Fibroblast of lung (primary cell): ENCODE measurements around the gene ZFHX2. TPM values are rescaled to one million over a fixed set of nuclear protein-coding genes. Genes with fewer than 3 reads are reported as not detected.

Source experiments
- DNase-seq, 2 donors: peaks; one replicate each; pipeline versions ENCODE4 v3.0.0 to v3.0.0-alpha.2; 2010; ENCODE audit warnings: low read depth in 2 of 2
- H2AFZ ChIP-seq: 2 replicates; pipeline ENCODE4 v1.5.1; 2012; ENCODE audit warnings: low read length, control low read depth, inconsistent platforms
- H3K27ac ChIP-seq: 2 replicates; pipeline ENCODE4 v1.5.1; 2011; ENCODE audit warnings: low read length, control low read depth; ENCODE audit not compliant: insufficient read depth
- H3K27me3 ChIP-seq: 2 replicates; pipeline ENCODE4 v1.5.1; 2011; ENCODE audit warnings: mild to moderate bottlenecking, low read length; ENCODE audit not compliant: control insufficient read depth, insufficient read depth
- H3K36me3 ChIP-seq: 2 replicates; pipeline ENCODE4 v1.5.1; 2011; ENCODE audit warnings: low read length; ENCODE audit not compliant: control insufficient read depth, insufficient read depth
- H3K4me1 ChIP-seq: 2 replicates; pipeline ENCODE4 v1.5.1; 2011; ENCODE audit warnings: low read length; ENCODE audit not compliant: control insufficient read depth, insufficient read depth; ENCODE audit errors: extremely low read depth
- H3K4me2 ChIP-seq: 2 replicates; pipeline ENCODE4 v1.5.1; 2011; ENCODE audit warnings: low read length, control low read depth; ENCODE audit not compliant: insufficient read depth; ENCODE audit errors: extremely low read depth
- H3K4me3 ChIP-seq, 4 experiments: fragments of 200-600 bp in 1 of 4; sonication (generic) in 1 of 4; replicated peaks in 1 of 4; 2 replicates each; pipeline ENCODE4 v1.5.1; 2011 to 2016; ENCODE audit warnings: low read length in 4 of 4, low read depth in 3 of 4, mild to moderate bottlenecking in 3 of 4, control low read depth in 2 of 4, inconsistent platforms in 1 of 4, mixed read lengths in 1 of 4; ENCODE audit not compliant: insufficient read depth in 1 of 4; ENCODE audit errors: control extremely low read depth in 1 of 4
- H3K79me2 ChIP-seq: 2 replicates; pipeline ENCODE4 v1.5.1; 2012; ENCODE audit warnings: mild to moderate bottlenecking, low read length, inconsistent platforms; ENCODE audit not compliant: control insufficient read depth, insufficient read depth
- H3K9ac ChIP-seq: 2 replicates; pipeline ENCODE4 v1.5.1; 2011; ENCODE audit warnings: mild to moderate bottlenecking, low read length, control low read depth; ENCODE audit not compliant: insufficient read depth
- H3K9me3 ChIP-seq: 2 replicates; pipeline ENCODE4 v1.5.1; 2012; ENCODE audit warnings: low read depth, low read length; ENCODE audit not compliant: control insufficient read depth, insufficient read depth
- H4K20me1 ChIP-seq: 2 replicates; pipeline ENCODE4 v1.5.1; 2011; ENCODE audit warnings: low read length; ENCODE audit not compliant: control insufficient read depth, insufficient read depth; ENCODE audit errors: extremely low read depth
- EZH2 ChIP-seq: IDR thresholded peaks from 2 replicates; pipeline ENCODE4 v1.5.1; 2012; ENCODE audit warnings: low read length, control low read depth, mild to moderate bottlenecking; ENCODE audit errors: missing control alignments
- polyA plus RNA-seq, 2 donors: library from polyadenylated mRNA; depleted of rRNA in 1 of 2; stranded (reverse) in 1 of 2; unstranded in 1 of 2; fragments of >200 nt; gene quantifications; 2 replicates each; pipeline ENCODE4 v1.2.1, GENCODE V29; 2011 to 2012; ENCODE audit warnings: missing spikeins in 1 of 2
- total RNA-seq: library from RNA; depleted of rRNA; stranded (reverse); fragments of >200 nt; gene quantifications from 2 replicates; pipeline ENCODE4 v1.2.1, GENCODE V29; 2014
- TF ChIP-seq, protein P1 (sequence below), 2 donors: IDR thresholded peaks in 1 of 2; conservative IDR thresholded peaks in 1 of 2; 1 replicate in 1 of 2; 2 replicates in 1 of 2; pipeline ENCODE4 v1.5.1; 2011 to 2012; ENCODE audit warnings: low read length in 2 of 2, control low read depth in 1 of 2, inconsistent platforms in 1 of 2, low read depth in 1 of 2, mild to moderate bottlenecking in 1 of 2

ZFHX2 gene
- total and polyA plus RNA-seq, 2 donors (not counting 1 experiment from before 2014, with no cell fraction given): 0.33 TPM; not detected in 1

DNA sequence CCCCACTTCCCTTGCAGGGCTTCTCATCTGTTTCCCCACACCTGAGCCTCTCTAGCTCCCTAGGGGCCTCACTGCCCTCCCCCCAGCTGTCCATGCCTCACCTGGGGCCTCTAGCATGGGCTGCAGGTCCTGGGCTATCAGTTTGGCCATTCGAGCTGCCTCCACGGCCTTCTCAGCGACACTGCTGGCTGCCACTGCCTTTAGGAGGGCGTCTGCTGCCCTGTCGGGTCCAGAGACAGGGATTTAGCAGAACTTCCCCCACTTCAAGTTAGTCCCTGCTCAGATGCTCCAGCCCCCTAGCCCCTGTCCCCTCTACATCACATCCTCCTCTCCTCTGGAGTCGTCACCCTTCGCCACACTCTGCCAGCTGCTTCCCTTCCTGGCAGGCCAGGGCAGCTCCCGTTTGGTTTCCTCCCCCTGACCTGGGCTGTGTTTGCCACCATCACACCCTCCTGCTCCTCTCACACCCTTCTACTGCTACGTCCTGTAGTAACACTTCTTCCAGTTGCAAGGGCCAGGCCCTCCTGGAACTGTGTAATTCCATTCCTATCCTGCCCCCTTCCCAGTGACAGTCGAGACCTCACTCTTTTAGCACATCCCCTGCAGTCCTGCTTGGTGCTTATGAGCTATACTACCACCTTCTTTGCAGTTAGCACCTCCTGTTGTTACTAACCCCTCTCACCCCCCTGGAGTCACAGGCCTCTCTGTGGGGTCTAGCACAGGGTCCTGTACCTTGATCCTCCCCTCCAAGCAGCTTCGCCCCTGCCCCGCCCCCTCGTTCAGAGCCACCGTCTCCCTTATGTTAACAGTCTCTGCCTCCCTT, 20.3 kb upstream of the ZFHX2 start:
- Histone ChIP-seq H3K36me3 (no peaks in the 10 kb centered on the region), H3K79me2 (no peaks in the 10 kb centered on the region), H3K9ac (no peak overlapping the region), H3K4me3 (no peak overlapping the region), H4K20me1 (no peaks in the 10 kb centered on the region), H3K4me1 (no peaks in the 10 kb centered on the region), H3K9me3 (no peaks in the 10 kb centered on the region), H3K27me3 (peaks cover 29% of the 10 kb centered on the region), H2AFZ (no peak overlapping the region), H3K27ac (no peak overlapping the region), H3K4me2 (no peak overlapping the region)
- no peak for DNase-seq
- TF ChIP-seq EZH2: no peak

DNA sequence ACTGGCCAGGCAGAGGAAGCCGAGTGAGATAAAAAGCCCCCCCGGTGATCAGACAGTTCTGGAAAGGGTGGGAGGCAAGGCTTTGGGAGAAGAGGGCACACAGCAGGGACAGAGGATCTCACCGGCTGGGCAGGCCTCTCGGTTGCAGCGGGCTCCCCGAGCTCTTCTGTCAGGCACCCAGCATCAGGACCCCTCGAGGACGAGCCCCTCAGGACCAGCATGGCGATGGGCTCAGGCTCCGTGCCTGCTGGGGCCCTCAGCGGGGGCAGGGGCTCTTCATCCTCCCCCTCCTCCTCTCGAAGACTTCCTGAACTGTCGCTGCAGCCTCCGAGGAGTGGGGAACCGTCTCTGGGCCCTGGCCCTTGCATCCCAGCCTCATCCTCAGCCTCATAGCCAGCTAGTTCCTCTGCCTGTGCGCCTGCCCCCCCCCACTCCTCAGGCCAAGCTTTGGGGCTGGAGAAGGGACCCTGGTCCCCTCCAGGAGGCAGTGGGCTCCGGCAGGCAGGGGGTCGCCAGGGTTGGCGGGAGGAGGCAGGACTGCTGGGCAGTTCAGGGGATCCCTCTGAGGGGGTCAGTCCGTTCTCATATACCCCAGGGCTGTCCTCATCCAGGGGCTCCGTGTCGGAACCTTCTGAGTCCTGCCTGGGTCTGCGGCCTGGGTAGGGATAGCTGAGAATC, 19.4 kb upstream of the ZFHX2 start:
- no peaks in the 10 kb centered on the region for H3K9me3 ChIP-seq
- H3K4me1 ChIP-seq: no peaks in the 10 kb centered on the region
- no peaks in the 10 kb centered on the region for H4K20me1 ChIP-seq
- H3K4me3 ChIP-seq: no peak overlapping the region
- no peak for DNase-seq
- H2AFZ ChIP-seq: no peak overlapping the region
- TF ChIP-seq, protein P1, sequence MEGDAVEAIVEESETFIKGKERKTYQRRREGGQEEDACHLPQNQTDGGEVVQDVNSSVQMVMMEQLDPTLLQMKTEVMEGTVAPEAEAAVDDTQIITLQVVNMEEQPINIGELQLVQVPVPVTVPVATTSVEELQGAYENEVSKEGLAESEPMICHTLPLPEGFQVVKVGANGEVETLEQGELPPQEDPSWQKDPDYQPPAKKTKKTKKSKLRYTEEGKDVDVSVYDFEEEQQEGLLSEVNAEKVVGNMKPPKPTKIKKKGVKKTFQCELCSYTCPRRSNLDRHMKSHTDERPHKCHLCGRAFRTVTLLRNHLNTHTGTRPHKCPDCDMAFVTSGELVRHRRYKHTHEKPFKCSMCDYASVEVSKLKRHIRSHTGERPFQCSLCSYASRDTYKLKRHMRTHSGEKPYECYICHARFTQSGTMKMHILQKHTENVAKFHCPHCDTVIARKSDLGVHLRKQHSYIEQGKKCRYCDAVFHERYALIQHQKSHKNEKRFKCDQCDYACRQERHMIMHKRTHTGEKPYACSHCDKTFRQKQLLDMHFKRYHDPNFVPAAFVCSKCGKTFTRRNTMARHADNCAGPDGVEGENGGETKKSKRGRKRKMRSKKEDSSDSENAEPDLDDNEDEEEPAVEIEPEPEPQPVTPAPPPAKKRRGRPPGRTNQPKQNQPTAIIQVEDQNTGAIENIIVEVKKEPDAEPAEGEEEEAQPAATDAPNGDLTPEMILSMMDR (conservative IDR thresholded peaks at IDR 0.05 in 1 of 2, IDR thresholded peaks at IDR 0.05 in 1 of 2; ENCODE audit: low read depth in 1 of 2, low read length in 2 of 2): no peak
- no peak for TF ChIP-seq EZH2
- no peak overlapping the region for H3K27ac ChIP-seq
- H3K4me2 ChIP-seq: no peak overlapping the region
- H3K79me2 ChIP-seq: no peaks in the 10 kb centered on the region
- H3K27me3 ChIP-seq: peaks cover 20% of the 10 kb centered on the region
- H3K9ac ChIP-seq: no peak overlapping the region
- no peaks in the 10 kb centered on the region for H3K36me3 ChIP-seq

DNA sequence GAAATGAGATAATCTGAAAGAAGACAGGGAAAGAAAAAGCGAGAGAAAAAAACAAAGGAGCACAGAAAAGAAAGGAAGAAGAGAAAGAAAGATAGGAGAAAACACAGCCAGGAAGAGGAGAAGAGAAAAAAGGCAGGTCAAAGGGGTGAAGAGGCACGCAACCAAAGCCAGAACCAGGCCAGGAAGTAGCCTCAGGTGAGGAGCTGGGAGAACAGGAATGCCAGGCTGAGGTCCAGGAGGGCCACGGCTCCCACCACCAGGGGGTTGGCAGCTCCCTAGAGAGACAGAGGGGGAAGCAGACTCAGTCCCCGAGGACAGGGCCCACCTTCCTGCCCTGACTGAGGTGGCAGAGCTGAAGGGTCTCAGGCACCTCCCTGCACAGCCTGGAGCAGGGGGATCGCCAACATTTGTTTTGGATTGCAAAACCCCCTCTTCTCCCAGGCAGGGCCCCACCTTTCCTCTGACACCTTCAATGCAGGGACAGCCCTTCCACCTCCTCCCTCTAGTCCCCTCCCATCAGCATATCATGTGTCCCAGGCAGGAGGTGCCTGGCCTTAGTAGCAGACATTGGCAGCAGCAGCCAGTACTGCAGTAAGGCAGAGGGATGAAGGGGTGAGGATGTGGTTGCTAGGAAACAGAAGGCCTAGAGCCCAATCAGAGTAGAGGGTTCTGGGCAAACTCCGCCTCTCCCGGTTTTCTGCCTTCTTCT, 18.0 kb upstream of the ZFHX2 start:
- Histone ChIP-seq H3K4me2 (no peak overlapping the region), H3K9me3 (no peaks in the 10 kb centered on the region), H3K79me2 (no peaks in the 10 kb centered on the region), H3K27me3 (peaks cover 9% of the 10 kb centered on the region), H3K36me3 (no peaks in the 10 kb centered on the region), H2AFZ (no peak overlapping the region), H3K9ac (no peak overlapping the region), H3K4me1 (no peaks in the 10 kb centered on the region), H3K27ac (no peak overlapping the region), H3K4me3 (no peak overlapping the region), H4K20me1 (no peaks in the 10 kb centered on the region)
- DNase-seq: no peak
- peak; percentile 34 for TF ChIP-seq EZH2
- TF ChIP-seq, protein P1 (conservative IDR thresholded peaks at IDR 0.05 in 1 of 2, IDR thresholded peaks at IDR 0.05 in 1 of 2; ENCODE audit: low read depth in 1 of 2, low read length in 2 of 2): no peak
